ENCODE results near the gene TARP.
"Not testable (repeated sequence)": the region's sequence is repeated elsewhere in the genome, so short reads cannot be mapped to it uniquely, and the experiment has no call there.

Gene TARP

GRCh38 chr7:38276096-38276877 lies 2.9 kb upstream of the TARP start:
- no peaks in the 10 kb centered on the region for H3K27me3 ChIP-seq (ENCODE audit: control insufficient read depth in 1 of 2, insufficient read depth in 2 of 2, low read length in 2 of 2)
- no peak overlapping the region for H3K9ac ChIP-seq (ENCODE audit: low read length)
- no peak overlapping the region for H3K4me3 ChIP-seq (ENCODE audit: low read depth in 1 of 2, low read length in 2 of 2)
- H3K27ac ChIP-seq (ENCODE audit: low read depth, low read length): no peak overlapping the region
- no peaks in the 10 kb centered on the region for H3K9me3 ChIP-seq (ENCODE audit: low read length)
- no peaks in the 10 kb centered on the region for H3K4me1 ChIP-seq (ENCODE audit: insufficient read depth, low read length)
- H3K36me3 ChIP-seq (ENCODE audit: insufficient read depth, low read length): no peaks in the 10 kb centered on the region

- H3K9me3 ChIP-seq (ENCODE audit: low read length): no peaks in the 10 kb centered on the region
- H3K27ac ChIP-seq (ENCODE audit: low read depth, low read length): no peak overlapping the region
- H3K4me3 ChIP-seq (ENCODE audit: low read depth in 1 of 2, low read length in 2 of 2): no peak overlapping the region
- no peaks in the 10 kb centered on the region for H3K36me3 ChIP-seq (ENCODE audit: insufficient read depth, low read length)
- H3K4me1 ChIP-seq (ENCODE audit: insufficient read depth, low read length): no peaks in the 10 kb centered on the region
- H3K9ac ChIP-seq (ENCODE audit: low read length): no peak overlapping the region
- no peaks in the 10 kb centered on the region for H3K27me3 ChIP-seq (ENCODE audit: control insufficient read depth in 1 of 2, insufficient read depth in 2 of 2, low read length in 2 of 2)
Measured at GRCh38 chr7:38274927-38275620, 1.6 kb upstream of the TARP start.

GRCh38 chr7:38274486-38274885 lies 1.1 kb upstream of the TARP start:
- Histone ChIP-seq H3K9ac (ENCODE audit: low read length) (no peak overlapping the region), H3K27me3 (ENCODE audit: control insufficient read depth in 1 of 2, insufficient read depth in 2 of 2, low read length in 2 of 2) (no peaks in the 10 kb centered on the region), H3K4me3 (ENCODE audit: low read depth in 1 of 2, low read length in 2 of 2) (no peak overlapping the region), H3K4me1 (ENCODE audit: insufficient read depth, low read length) (no peaks in the 10 kb centered on the region), H3K36me3 (ENCODE audit: insufficient read depth, low read length) (no peaks in the 10 kb centered on the region), H3K27ac (ENCODE audit: low read depth, low read length) (no peak overlapping the region), H3K9me3 (ENCODE audit: low read length) (no peaks in the 10 kb centered on the region)

- not testable (repeated sequence) for H3K9ac ChIP-seq (ENCODE audit: low read length); H3K36me3 ChIP-seq (ENCODE audit: insufficient read depth, low read length); H3K4me3 ChIP-seq (ENCODE audit: low read depth in 1 of 2, low read length in 2 of 2); H3K9me3 ChIP-seq (ENCODE audit: low read length); H3K27me3 ChIP-seq (ENCODE audit: control insufficient read depth in 1 of 2, insufficient read depth in 2 of 2, low read length in 2 of 2); H3K4me1 ChIP-seq (ENCODE audit: insufficient read depth, low read length); H3K27ac ChIP-seq (ENCODE audit: low read depth, low read length)
Measured at GRCh38 chr7:38270405-38270804, 3.0 kb downstream of the TARP start.

- not testable (repeated sequence) for H3K9ac ChIP-seq (ENCODE audit: low read length); H3K36me3 ChIP-seq (ENCODE audit: insufficient read depth, low read length); H3K9me3 ChIP-seq (ENCODE audit: low read length); H3K4me3 ChIP-seq (ENCODE audit: low read depth in 1 of 2, low read length in 2 of 2); H3K27me3 ChIP-seq (ENCODE audit: control insufficient read depth in 1 of 2, insufficient read depth in 2 of 2, low read length in 2 of 2); H3K4me1 ChIP-seq (ENCODE audit: insufficient read depth, low read length); H3K27ac ChIP-seq (ENCODE audit: low read depth, low read length)
Measured at GRCh38 chr7:38269704-38270346, 3.6 kb downstream of the TARP start.

- not testable (repeated sequence) for H3K27ac ChIP-seq (ENCODE audit: low read depth, low read length); H3K36me3 ChIP-seq (ENCODE audit: insufficient read depth, low read length); H3K4me3 ChIP-seq (ENCODE audit: low read depth in 1 of 2, low read length in 2 of 2); H3K27me3 ChIP-seq (ENCODE audit: control insufficient read depth in 1 of 2, insufficient read depth in 2 of 2, low read length in 2 of 2); H3K9ac ChIP-seq (ENCODE audit: low read length); H3K4me1 ChIP-seq (ENCODE audit: insufficient read depth, low read length); H3K9me3 ChIP-seq (ENCODE audit: low read length)
Measured at GRCh38 chr7:38265958-38266357, 7.5 kb downstream of the TARP start.

GRCh38 chr7:38264602-38265001 lies 8.8 kb downstream of the TARP start:
- H3K4me3 ChIP-seq (ENCODE audit: low read depth in 1 of 2, low read length in 2 of 2); H3K27me3 ChIP-seq (ENCODE audit: control insufficient read depth in 1 of 2, insufficient read depth in 2 of 2, low read length in 2 of 2); H3K36me3 ChIP-seq (ENCODE audit: insufficient read depth, low read length); H3K9me3 ChIP-seq (ENCODE audit: low read length); H3K9ac ChIP-seq (ENCODE audit: low read length); H3K4me1 ChIP-seq (ENCODE audit: insufficient read depth, low read length); H3K27ac ChIP-seq (ENCODE audit: low read depth, low read length): not testable (repeated sequence)

GRCh38 chr7:38263274-38263673 lies 10.2 kb downstream of the TARP start:
- not testable (repeated sequence) for H3K36me3 ChIP-seq (ENCODE audit: insufficient read depth, low read length); H3K4me1 ChIP-seq (ENCODE audit: insufficient read depth, low read length); H3K9me3 ChIP-seq (ENCODE audit: low read length); H3K27ac ChIP-seq (ENCODE audit: low read depth, low read length); H3K9ac ChIP-seq (ENCODE audit: low read length); H3K27me3 ChIP-seq (ENCODE audit: control insufficient read depth in 1 of 2, insufficient read depth in 2 of 2, low read length in 2 of 2); H3K4me3 ChIP-seq (ENCODE audit: low read depth in 1 of 2, low read length in 2 of 2)

GRCh38 chr7:38262545-38262944 lies 10.9 kb downstream of the TARP start:
- no peak overlapping the region for H3K27ac ChIP-seq (ENCODE audit: low read depth, low read length)
- H3K9ac ChIP-seq (ENCODE audit: low read length): no peak overlapping the region
- H3K4me3 ChIP-seq (ENCODE audit: low read depth in 1 of 2, low read length in 2 of 2): no peak overlapping the region
- H3K9me3 ChIP-seq (ENCODE audit: low read length): no peaks in the 10 kb centered on the region
- H3K27me3 ChIP-seq (ENCODE audit: control insufficient read depth in 1 of 2, insufficient read depth in 2 of 2, low read length in 2 of 2): no peaks in the 10 kb centered on the region
- no peaks in the 10 kb centered on the region for H3K4me1 ChIP-seq (ENCODE audit: insufficient read depth, low read length)
- H3K36me3 ChIP-seq (ENCODE audit: insufficient read depth, low read length): no peaks in the 10 kb centered on the region

- H3K9me3 ChIP-seq (ENCODE audit: low read length); H3K4me1 ChIP-seq (ENCODE audit: insufficient read depth, low read length); H3K27ac ChIP-seq (ENCODE audit: low read depth, low read length); H3K4me3 ChIP-seq (ENCODE audit: low read depth in 1 of 2, low read length in 2 of 2); H3K9ac ChIP-seq (ENCODE audit: low read length); H3K36me3 ChIP-seq (ENCODE audit: insufficient read depth, low read length); H3K27me3 ChIP-seq (ENCODE audit: control insufficient read depth in 1 of 2, insufficient read depth in 2 of 2, low read length in 2 of 2): not testable (repeated sequence)
Measured at GRCh38 chr7:38262026-38262425, 11.4 kb downstream of the TARP start.

- H3K36me3 ChIP-seq (ENCODE audit: insufficient read depth, low read length); H3K9ac ChIP-seq (ENCODE audit: low read length); H3K9me3 ChIP-seq (ENCODE audit: low read length); H3K4me1 ChIP-seq (ENCODE audit: insufficient read depth, low read length); H3K27ac ChIP-seq (ENCODE audit: low read depth, low read length); H3K27me3 ChIP-seq (ENCODE audit: control insufficient read depth in 1 of 2, insufficient read depth in 2 of 2, low read length in 2 of 2); H3K4me3 ChIP-seq (ENCODE audit: low read depth in 1 of 2, low read length in 2 of 2): not testable (repeated sequence)
Measured at GRCh38 chr7:38261601-38262000, 11.8 kb downstream of the TARP start.

- H3K27ac ChIP-seq (ENCODE audit: low read depth, low read length); H3K4me1 ChIP-seq (ENCODE audit: insufficient read depth, low read length); H3K9ac ChIP-seq (ENCODE audit: low read length); H3K9me3 ChIP-seq (ENCODE audit: low read length); H3K4me3 ChIP-seq (ENCODE audit: low read depth in 1 of 2, low read length in 2 of 2); H3K27me3 ChIP-seq (ENCODE audit: control insufficient read depth in 1 of 2, insufficient read depth in 2 of 2, low read length in 2 of 2); H3K36me3 ChIP-seq (ENCODE audit: insufficient read depth, low read length): not testable (repeated sequence)
Measured at GRCh38 chr7:38259157-38259556, 14.3 kb downstream of the TARP start.
